CD4-positive, alpha-beta T cell treated with Interferon alpha-2 for 1 hour (primary cell): ENCODE results near the gene TCF7L2.
A peak's percentile ranks its signal among the peaks of the same experiment; 100 is the strongest.

ENCODE experiments used
- DNase-seq, 2 donors: peaks; one replicate each; pipeline ENCODE4 v3.0.0-alpha.2; 2020 to 2022

TCF7L2 gene

GRCh38 chr10:113161066-113161465 is 211.0 kb downstream of the TCF7L2 start:
- DNase-seq: no peak

DNA sequence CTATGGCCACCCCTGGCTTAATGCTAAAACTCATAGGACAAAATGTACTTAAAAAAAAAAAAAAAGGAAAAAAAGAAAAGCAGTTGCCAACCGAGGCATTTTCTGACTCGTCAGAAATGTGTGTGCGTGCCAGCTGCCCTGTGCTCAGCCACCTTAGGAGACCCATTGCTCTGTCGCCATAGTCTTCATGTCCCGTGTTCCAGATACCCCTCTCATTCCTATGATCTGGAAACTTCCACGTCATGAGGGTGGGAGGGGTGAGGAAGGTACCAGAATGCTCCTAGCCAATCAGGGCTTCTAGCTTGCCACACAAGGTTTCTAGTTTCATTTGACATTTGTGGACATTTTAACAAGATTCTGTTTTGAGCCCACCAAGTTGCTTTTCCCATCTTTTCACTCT is 212.9 kb downstream of the TCF7L2 start:
- no peak for DNase-seq

DNA sequence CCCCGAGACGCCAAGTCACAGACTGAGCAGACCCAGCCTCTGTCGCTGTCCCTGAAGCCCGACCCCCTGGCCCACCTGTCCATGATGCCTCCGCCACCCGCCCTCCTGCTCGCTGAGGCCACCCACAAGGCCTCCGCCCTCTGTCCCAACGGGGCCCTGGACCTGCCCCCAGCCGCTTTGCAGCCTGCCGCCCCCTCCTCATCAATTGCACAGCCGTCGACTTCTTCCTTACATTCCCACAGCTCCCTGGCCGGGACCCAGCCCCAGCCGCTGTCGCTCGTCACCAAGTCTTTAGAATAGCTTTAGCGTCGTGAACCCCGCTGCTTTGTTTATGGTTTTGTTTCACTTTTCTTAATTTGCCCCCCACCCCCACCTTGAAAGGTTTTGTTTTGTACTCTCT is 215.6 kb downstream of the TCF7L2 start:
- DNase-seq: no peak

DNA sequence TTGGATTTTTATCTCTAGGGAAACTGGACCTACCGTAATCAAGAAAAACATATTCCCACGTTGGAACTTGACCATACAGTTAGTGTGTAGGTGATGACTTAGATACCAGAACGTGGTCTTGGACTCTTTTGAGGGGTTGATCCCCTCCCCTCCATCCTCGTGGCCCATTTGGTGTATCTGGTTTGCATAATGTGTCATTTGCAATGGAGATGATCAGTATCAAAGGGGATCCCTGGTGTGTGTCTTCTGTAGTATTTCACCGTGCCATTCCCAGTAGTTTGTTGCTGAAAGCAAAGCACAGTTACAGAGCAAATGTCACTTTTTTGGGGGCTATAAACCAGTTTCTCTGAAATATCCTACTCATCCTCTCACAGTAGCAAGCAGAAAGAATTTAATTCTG is 217.7 kb downstream of the TCF7L2 start:
- no peak for DNase-seq

DNA sequence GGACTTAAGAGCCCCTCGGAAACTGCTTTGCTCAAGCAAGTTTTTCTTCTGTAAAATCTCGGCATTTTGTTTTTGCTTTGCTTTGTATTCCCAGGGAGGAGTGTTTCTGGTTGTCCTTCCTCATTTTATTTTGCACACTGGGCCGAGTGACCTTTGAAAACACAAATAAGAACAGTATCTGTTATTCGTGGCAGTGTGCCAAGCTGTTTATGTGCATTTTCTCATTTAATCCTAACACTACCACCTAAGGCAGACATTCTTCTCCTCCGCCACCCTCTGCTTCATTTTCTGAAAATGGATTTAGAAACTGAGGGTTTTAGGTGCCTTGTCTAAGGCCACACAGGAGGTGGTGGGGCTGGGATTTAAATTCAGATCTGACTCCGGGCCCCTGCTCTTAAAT is 218.5 kb downstream of the TCF7L2 start:
- no peak for DNase-seq

- DNase-seq: no peak
Measured at GRCh38 chr10:113169111-113169510, 219.1 kb downstream of the TCF7L2 start.

- peak; percentile 17 to 40 for DNase-seq
Measured at GRCh38 chr10:113169853-113170460, 219.9 kb downstream of the TCF7L2 start.

DNA sequence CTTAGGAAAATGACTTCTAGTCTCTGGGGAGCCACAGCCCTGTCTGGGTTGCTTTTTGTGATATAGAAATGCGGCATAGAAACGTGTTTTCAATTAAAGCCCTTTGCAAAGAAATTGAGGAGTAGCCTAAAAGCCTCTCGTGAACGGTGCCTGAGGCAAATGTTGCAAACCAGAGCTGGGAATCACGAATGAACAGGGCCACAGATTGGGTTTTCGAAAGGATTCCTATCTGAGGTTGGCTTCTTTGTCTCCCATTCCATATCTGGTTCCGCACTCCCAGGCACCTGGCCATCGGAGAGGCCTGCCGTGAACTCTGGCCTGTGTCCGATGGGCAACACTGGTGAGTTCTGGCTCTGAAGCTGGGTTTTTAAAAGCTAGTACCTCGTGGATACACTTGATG is 221.6 kb downstream of the TCF7L2 start:
- DNase-seq: no peak

DNA sequence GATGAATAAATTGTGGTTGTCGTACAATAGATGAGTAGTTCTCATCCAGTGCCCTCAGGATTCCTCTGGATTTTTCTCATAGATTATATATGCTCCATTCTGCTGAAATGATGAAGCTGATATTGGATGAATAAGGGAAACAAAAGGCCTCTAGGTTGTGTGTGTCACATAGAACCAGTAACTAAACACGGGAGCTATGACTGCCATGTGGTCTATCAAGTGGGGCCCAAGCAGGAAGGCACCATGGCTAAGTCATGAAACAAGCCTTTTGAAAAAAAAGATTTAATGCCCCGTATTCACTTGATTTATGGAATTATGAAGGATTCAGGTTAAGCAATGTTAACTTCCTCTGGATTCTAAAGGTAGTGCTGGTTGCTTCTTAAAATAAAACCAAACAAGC is 225.1 kb downstream of the TCF7L2 start:
- DNase-seq: no peak

GRCh38 chr10:113175756-113176651 is 226.0 kb downstream of the TCF7L2 start:
- DNase-seq: no peak

DNA sequence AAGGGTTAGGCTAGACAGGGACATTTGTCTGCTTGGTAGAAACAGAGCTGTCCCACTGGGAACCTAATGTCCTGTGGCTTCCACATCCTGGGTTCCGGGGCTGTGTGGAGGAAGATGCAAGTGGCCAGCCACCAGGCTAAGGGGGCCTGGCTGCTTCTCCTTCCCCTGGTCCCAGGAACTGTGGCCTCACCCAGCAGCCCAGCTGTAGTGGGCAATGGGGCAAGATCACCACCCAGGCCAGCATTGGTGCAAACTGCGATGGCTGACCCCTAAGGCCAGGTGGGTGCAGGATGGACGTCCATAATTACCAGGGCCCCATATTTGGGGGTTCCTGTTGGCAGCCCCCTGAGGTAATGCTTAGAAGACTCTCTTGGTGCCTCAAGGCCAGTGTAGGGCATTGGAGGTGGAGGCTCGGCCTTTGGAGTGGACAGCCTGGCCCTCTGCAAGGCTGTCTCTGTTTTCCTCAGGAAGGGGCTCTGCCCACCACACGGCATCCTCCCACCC is 226.7 kb downstream of the TCF7L2 start:
- DNase-seq: no peak

DNA sequence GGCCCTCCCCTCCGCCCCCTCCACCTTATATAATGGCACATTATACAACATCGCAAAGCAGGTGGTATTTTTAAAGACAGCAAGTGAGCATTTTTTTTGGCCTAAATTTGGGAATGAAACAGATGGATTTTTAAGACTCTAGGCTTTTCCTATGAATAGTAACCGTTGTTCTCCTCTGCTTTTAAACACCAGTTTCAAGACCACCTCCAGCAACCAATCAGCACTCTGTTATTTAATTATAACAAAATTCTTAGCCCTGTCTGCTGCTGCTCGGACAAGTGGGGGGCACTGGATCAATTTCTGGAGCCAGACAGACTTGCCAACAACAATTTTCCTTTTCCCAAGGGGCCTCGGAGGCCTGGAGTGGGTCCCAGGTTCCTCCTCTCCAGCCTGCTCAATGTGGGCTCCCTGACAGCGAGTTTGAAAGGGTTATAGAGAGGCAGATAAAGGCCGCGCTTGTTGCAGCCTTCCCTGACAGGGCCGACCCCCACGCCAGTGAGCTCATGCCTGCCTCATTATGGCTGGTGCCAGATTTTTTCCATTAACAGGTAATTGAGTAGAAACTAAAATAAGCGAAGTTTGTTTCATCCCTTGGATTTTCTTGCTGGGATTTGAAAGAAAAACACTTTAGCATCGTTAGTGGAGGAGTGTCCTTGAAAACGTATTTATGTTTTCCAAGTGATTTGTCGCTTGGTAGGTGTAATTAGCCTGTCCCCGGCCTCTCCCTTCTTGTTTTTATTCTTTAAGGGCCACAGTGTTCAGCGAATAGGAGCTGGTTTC is 227.3 kb downstream of the TCF7L2 start:
- DNase-seq: no peak

DNA sequence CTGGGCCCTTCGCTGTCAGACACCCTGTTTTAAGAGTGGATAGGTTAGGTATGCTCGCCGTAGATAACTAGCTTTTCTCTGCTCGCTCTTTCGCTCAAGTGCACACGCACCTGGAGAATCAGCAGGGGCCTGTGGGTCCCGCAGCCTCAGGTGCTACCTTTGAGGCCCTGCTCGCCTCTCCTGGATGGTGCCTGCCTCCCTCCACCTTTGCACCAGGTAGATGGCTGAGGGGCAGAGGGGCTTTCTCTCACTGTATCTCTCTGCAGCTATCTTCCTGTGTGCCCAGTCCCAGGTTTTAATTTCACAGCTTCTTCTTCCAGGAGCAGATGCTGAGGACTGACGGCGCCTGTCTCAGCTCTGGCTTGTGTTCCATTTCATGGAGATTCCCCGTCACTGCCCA is 227.9 kb downstream of the TCF7L2 start:
- no peak for DNase-seq

DNA sequence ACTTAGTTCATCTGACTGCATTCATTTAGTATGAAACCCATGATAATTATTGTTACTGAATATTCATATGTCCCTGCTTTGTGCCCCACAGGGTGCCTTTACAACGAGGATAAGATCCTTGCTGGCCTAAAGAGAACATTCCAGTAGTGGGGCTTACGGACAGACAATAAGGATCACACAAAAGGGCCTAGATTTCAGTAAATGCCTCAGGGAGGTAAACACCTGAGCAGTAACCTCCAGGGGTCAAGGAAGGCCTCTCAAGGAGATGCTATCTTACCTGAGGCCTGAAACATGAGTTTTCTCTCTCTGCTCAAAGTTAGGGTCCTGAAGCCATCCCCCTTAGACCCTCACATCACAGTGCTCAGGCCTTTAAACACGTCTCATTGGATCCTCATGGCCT is 228.7 kb downstream of the TCF7L2 start:
- no peak for DNase-seq

GRCh38 chr10:113179265-113179664 is 229.2 kb downstream of the TCF7L2 start:
- peak; percentile 19 to 61 for DNase-seq

GRCh38 chr10:113179966-113180365 is 229.9 kb downstream of the TCF7L2 start:
- DNase-seq: no peak

GRCh38 chr10:113180401-113181154 is 230.5 kb downstream of the TCF7L2 start:
- DNase-seq: no peak

DNA sequence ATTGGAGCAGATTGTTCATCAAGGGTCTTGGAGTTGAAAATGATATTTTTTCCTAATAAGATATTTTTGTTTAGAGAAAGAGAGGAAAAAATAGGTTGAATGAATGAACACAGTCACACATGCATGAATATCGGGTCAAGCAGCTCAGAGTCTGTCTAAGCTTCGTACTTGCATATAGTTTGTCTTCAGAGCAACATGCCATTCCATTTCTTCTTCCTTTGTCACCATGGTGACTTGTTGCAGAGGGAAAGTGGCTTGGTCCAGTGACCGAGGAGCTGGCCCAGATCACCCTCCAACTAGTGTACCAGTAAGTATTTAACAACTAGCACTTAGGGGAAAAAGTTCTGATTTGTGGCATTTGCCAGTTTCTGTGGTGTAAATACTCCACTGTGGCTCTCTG is 232.1 kb downstream of the TCF7L2 start:
- DNase-seq: no peak

- DNase-seq: no peak
Measured at GRCh38 chr10:113183573-113183972, 233.5 kb downstream of the TCF7L2 start.

GRCh38 chr10:113187063-113187777 is 237.2 kb downstream of the TCF7L2 start:
- no peak for DNase-seq

GRCh38 chr10:113199459-113199858 is 249.4 kb downstream of the TCF7L2 start:
- no peak for DNase-seq

- no peak for DNase-seq
Measured at GRCh38 chr10:113202011-113202410, 252.0 kb downstream of the TCF7L2 start.
